Left ventricle myocardium inferior (tissue), 1 donor: ENCODE measurements around the gene PTPRO. TPM values are rescaled to one million over a fixed set of nuclear protein-coding genes. Genes with fewer than 3 reads are reported as not detected.
A peak's percentile ranks its signal among the peaks of the same experiment; 100 is the strongest.
"Not testable (repeated sequence)": the region's sequence is repeated elsewhere in the genome, so short reads cannot be mapped to it uniquely, and the experiment has no call there.

Experiments used
- DNase-seq: peaks from one replicate; pipeline ENCODE4 v3.0.0-alpha.2; 2020
- H3K27ac ChIP-seq: fragments of 200-600 bp; replicated peaks from 2 replicates; pipeline ENCODE4 v1.8.0; 2021
- H3K27me3 ChIP-seq: fragments of 200-600 bp; 2 replicates; pipeline ENCODE4 v1.8.0; 2021; ENCODE audit warnings: low read depth
- H3K36me3 ChIP-seq: fragments of 200-600 bp; 2 replicates; pipeline ENCODE4 v1.8.0; 2021
- H3K4me1 ChIP-seq: fragments of 200-600 bp; 2 replicates; pipeline ENCODE4 v1.8.0; 2021
- H3K4me3 ChIP-seq: fragments of 200-600 bp; 2 replicates; pipeline ENCODE4 v1.8.0; 2021; ENCODE audit warnings: mild to moderate bottlenecking, moderate library complexity
- H3K9me3 ChIP-seq: fragments of 200-600 bp; replicated peaks from 2 replicates; pipeline ENCODE4 v1.8.0; 2021
- intact Hi-C: fragments of 100-400 bp; cut with micrococcal nuclease; formaldehyde crosslinking; loops from one replicate; pipeline ENCODE4 v1.11.0; 2022
- total RNA-seq: library from RNA; stranded (reverse); fragmentation: NEBNext Ultra II Directional; extraction: Animal tissue kit (Norgen Biotek cat#: 25700); gene quantifications from one replicate; pipeline ENCODE4 v1.2.1, GENCODE V29; 2021
- TF ChIP-seq, protein P1 (sequence below): fragments of 200-600 bp; IDR thresholded peaks from 2 replicates; pipeline ENCODE4 v1.8.0; 2021; ENCODE audit warnings: antibody characterized with exemption, mild to moderate bottlenecking, borderline replicate concordance
- donor health status: DM: no; HTN: yes; CAD: no; lungs with severe emphysema.

PTPRO gene
- total RNA-seq, 1 donor from 2014 or later: 0.82 TPM

DNA sequence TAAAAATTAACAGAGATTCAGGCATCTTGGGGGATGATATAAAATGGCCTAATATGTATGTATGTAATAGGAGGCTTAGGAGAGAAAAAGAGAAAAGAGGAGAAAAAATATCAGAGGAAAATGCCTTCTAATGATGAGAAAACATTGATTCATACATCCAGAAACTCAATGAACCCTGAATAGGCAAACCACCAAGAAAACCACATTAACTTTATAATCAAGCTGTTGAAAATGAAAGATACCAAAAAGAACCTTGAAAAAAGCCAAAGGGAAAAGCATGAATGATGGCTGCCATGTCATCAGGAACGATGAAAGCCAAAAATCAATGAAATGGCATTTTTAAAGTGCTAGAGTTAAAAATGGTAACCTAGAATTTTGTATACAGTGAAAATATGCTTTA, 286.6 kb downstream of the PTPRO start:
- intact Hi-C loops: no loop called here
- Histone ChIP-seq H3K9me3 (peaks cover 19% of the 10 kb centered on the region), H3K27me3 (no peaks in the 10 kb centered on the region), H3K4me3 (no peak overlapping the region), H3K36me3 (no peaks in the 10 kb centered on the region), H3K27ac (no peak overlapping the region), H3K4me1 (peaks cover 5% of the 10 kb centered on the region)
- TF ChIP-seq, protein P1, sequence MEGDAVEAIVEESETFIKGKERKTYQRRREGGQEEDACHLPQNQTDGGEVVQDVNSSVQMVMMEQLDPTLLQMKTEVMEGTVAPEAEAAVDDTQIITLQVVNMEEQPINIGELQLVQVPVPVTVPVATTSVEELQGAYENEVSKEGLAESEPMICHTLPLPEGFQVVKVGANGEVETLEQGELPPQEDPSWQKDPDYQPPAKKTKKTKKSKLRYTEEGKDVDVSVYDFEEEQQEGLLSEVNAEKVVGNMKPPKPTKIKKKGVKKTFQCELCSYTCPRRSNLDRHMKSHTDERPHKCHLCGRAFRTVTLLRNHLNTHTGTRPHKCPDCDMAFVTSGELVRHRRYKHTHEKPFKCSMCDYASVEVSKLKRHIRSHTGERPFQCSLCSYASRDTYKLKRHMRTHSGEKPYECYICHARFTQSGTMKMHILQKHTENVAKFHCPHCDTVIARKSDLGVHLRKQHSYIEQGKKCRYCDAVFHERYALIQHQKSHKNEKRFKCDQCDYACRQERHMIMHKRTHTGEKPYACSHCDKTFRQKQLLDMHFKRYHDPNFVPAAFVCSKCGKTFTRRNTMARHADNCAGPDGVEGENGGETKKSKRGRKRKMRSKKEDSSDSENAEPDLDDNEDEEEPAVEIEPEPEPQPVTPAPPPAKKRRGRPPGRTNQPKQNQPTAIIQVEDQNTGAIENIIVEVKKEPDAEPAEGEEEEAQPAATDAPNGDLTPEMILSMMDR: no peak
- no peak for DNase-seq

DNA sequence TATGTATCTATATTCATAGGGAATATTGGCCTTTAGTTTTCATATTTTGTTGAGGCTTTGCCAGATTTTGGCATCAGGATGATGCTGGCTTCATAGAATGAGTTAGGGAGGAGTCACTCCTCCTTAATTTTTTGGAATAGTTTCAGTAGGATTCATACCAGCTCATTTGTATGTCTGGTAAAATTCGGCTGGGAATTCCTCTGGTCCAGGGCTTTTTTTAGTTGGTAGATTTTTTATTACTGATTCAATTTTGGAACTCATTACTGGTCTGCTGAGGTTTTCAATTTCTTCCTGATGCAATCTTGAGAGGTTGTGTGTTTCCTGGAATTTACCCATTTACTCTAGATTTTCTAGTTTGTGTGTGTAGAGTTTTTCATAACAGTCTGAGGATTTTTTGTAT, 291.7 kb downstream of the PTPRO start:
- intact Hi-C loops: no loop called here
- TF ChIP-seq, protein P1: no peak
- Histone ChIP-seq H3K4me3 (no peak overlapping the region), H3K9me3 (peaks cover 33% of the 10 kb centered on the region), H3K27ac (no peak overlapping the region), H3K36me3 (peaks cover 5% of the 10 kb centered on the region), H3K27me3 (no peaks in the 10 kb centered on the region), H3K4me1 (no peaks in the 10 kb centered on the region)
- no peak for DNase-seq

DNA sequence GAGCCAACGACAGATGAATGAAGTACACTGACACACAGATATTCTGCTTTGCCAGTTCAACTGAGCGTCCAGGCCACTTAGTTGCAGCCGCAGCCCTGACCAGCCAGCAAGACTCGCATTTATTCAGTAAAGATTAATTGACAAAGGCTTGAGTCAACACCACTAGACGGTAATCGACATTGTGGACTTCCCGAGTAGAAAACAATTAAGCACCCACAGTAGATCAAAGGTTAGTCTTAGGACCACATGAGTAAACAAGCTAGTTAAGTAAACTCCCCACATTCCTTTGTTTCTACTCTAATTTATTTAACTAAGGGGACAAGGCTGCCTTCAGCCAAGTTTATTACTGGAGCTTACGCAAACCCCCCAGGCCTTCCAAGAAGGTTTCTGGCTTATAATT, 294.2 kb downstream of the PTPRO start:
- H3K27ac ChIP-seq, H3K4me3 ChIP-seq, DNase-seq, H3K4me1 ChIP-seq, intact Hi-C loops, H3K27me3 ChIP-seq: not testable (repeated sequence)
- Histone ChIP-seq H3K36me3 (peaks cover 13% of the 10 kb centered on the region), H3K9me3 (peaks cover 33% of the 10 kb centered on the region)

DNA sequence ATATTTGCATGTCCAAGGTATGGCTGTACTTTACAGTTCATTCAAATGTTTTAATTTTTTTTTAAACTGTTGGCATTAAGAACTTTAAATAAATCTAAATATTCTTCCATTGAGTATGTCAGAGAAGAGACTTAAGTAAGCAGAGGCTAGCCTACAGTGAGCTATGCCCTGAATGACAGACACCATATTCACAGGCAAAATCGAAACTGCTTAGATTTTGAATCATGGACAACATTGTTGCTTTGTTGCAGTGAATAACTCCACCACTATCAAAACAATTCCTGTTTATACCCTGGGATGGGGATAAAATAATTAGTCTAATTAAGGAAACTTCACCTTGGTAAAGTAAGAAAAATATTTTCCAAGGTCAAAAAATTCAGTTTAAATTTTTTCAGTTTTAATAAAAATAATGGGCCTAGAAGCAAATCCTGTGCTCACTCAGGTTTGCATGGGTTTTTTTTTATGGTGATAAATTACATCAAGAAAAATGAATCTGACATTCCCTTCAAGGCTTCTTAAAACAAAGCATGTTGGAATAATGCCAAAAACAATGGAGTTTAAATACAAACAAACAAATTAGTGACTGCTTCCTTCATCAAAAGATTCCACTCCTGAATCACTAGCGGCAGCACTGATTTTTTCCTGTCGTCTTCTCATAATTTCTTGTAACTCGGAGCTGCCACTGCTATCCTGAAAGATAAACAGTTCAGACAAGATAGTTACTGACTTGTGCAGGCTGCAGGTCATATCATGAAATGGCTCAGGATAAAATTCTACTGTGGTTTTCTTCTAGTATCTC, 298.6 kb downstream of the PTPRO start:
- Histone ChIP-seq H3K27me3 (no peaks in the 10 kb centered on the region), H3K9me3 (no peaks in the 10 kb centered on the region), H3K36me3 (peaks cover 29% of the 10 kb centered on the region), H3K4me1 (peaks cover 9% of the 10 kb centered on the region), H3K4me3 (no peak overlapping the region), H3K27ac (peak overlapping the region; percentile 50)
- TF ChIP-seq, protein P1: no peak
- intact Hi-C loops: no loop called here
- no peak for DNase-seq

DNA sequence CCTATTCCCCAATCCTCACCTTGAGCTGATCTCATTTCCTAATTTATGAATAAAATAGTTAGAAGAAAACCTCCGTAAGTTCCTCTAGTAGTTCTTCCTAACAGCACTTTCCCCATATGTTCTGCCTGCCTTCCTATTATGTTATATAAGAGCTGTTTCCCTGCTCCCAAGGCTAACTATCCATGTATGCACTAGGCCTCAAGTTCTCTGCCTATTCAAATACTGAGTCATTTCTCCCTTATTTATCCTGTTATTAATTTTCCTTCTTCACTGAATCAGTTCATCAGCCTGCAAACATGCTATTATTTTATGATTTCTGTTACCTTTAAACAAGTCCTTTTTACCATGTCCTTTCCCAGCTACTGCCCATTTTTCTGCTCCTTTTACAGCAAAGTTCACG, 302.8 kb downstream of the PTPRO start:
- peaks cover 16% of the 10 kb centered on the region for H3K36me3 ChIP-seq
- H3K27ac ChIP-seq: peak overlapping the region; percentile 31
- intact Hi-C loops: no loop called here
- TF ChIP-seq, protein P1: no peak
- DNase-seq: no peak
- H3K9me3 ChIP-seq: no peaks in the 10 kb centered on the region
- H3K4me1 ChIP-seq: peaks cover 38% of the 10 kb centered on the region
- H3K27me3 ChIP-seq: no peaks in the 10 kb centered on the region
- H3K4me3 ChIP-seq: no peak overlapping the region
